Measurements from ENCODE around the gene PAK2. TPM values are rescaled to one million over a fixed set of nuclear protein-coding genes. Genes with fewer than 3 reads are reported as not detected.

PAK2 gene
- total and polyA plus RNA-seq, 9 of the 15 experiments (the other 6 are each of a cell fraction or from before 2014, with no cell fraction given): 13.2 to 72.4 (median 35.7) TPM

DNA sequence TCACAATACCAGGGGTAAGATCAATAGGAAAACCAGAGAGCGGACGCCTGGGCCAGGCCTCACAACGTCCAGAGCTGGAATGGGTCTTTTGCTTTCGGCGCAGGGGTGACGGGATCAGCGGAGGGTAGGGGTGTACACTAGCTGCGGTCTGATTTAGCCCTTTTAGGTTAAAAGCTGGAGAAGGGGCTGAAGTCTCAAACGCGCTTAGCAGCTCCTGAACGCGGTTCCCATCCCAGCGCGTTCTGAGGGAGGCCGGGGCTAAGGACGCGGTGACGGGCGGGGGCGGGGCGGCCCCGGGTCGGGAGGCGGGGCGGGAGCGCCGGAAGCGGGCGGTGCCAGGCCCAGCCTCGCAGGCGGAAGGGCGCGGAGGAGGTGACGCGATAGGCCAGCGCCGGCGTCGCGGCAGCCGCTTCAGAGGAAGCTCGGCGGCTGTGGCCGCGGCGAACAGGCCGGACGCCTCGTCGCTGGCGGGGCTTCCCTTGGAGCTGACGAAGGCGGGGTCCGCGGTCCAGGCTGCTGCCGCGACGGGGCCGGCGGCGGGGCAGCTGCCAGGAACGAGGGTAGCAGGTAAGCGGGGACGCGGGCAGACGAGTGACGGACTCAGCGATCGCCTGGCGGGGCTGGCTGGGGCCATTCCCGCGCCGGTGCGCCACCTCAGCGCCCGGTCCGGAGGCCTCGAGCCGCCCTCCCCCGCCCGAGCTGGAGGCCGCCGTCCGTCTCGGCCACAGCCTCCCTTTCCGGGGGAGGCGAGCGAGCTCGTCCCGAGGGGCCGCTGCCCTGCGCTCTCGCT, 128.0 kb downstream of the PAK2 start, which contains the start of gene SENP5 (continued):
- TF ChIP-seq, protein P1, sequence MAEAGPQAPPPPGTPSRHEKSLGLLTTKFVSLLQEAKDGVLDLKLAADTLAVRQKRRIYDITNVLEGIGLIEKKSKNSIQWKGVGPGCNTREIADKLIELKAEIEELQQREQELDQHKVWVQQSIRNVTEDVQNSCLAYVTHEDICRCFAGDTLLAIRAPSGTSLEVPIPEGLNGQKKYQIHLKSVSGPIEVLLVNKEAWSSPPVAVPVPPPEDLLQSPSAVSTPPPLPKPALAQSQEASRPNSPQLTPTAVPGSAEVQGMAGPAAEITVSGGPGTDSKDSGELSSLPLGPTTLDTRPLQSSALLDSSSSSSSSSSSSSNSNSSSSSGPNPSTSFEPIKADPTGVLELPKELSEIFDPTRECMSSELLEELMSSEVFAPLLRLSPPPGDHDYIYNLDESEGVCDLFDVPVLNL (CRISPR knock-in tag; IDR thresholded peaks at IDR 0.05; ENCODE audit: low read depth): peak; percentile 39; the same call in 1 of the 2 replicates
- 0 out of 2 replicates have a peak, but pooled peaks have one; percentile 60 for TF ChIP-seq ZNF124 (CRISPR knock-in tag; IDR thresholded peaks at IDR 0.05)
- TF ChIP-seq, protein P2, sequence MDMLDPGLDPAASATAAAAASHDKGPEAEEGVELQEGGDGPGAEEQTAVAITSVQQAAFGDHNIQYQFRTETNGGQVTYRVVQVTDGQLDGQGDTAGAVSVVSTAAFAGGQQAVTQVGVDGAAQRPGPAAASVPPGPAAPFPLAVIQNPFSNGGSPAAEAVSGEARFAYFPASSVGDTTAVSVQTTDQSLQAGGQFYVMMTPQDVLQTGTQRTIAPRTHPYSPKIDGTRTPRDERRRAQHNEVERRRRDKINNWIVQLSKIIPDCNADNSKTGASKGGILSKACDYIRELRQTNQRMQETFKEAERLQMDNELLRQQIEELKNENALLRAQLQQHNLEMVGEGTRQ (CRISPR knock-in tag; IDR thresholded peaks at IDR 0.05): no peak
- no peak for TF ChIP-seq GATAD2B (IDR thresholded peaks at IDR 0.05; ENCODE audit: borderline replicate concordance)
- TF ChIP-seq NR4A1 (CRISPR knock-in tag; IDR thresholded peaks at IDR 0.05): no peak
- no peak for TF ChIP-seq NR4A1 (tag; IDR thresholded peaks at IDR 0.05)
- TF ChIP-seq, protein P3, sequence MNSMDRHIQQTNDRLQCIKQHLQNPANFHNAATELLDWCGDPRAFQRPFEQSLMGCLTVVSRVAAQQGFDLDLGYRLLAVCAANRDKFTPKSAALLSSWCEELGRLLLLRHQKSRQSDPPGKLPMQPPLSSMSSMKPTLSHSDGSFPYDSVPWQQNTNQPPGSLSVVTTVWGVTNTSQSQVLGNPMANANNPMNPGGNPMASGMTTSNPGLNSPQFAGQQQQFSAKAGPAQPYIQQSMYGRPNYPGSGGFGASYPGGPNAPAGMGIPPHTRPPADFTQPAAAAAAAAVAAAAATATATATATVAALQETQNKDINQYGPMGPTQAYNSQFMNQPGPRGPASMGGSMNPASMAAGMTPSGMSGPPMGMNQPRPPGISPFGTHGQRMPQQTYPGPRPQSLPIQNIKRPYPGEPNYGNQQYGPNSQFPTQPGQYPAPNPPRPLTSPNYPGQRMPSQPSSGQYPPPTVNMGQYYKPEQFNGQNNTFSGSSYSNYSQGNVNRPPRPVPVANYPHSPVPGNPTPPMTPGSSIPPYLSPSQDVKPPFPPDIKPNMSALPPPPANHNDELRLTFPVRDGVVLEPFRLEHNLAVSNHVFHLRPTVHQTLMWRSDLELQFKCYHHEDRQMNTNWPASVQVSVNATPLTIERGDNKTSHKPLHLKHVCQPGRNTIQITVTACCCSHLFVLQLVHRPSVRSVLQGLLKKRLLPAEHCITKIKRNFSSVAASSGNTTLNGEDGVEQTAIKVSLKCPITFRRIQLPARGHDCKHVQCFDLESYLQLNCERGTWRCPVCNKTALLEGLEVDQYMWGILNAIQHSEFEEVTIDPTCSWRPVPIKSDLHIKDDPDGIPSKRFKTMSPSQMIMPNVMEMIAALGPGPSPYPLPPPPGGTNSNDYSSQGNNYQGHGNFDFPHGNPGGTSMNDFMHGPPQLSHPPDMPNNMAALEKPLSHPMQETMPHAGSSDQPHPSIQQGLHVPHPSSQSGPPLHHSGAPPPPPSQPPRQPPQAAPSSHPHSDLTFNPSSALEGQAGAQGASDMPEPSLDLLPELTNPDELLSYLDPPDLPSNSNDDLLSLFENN (IDR thresholded peaks at IDR 0.05; ENCODE audit: low read depth in 2 of 2, low read length in 2 of 2): no peak
- TF ChIP-seq PHF21A (IDR thresholded peaks at IDR 0.05; ENCODE audit: borderline replicate concordance, low read depth): no peak
- peak; percentile 57; the same call in 1 of the 2 replicates for TF ChIP-seq ATF7 (IDR thresholded peaks at IDR 0.05)
- TF ChIP-seq, protein P4, sequence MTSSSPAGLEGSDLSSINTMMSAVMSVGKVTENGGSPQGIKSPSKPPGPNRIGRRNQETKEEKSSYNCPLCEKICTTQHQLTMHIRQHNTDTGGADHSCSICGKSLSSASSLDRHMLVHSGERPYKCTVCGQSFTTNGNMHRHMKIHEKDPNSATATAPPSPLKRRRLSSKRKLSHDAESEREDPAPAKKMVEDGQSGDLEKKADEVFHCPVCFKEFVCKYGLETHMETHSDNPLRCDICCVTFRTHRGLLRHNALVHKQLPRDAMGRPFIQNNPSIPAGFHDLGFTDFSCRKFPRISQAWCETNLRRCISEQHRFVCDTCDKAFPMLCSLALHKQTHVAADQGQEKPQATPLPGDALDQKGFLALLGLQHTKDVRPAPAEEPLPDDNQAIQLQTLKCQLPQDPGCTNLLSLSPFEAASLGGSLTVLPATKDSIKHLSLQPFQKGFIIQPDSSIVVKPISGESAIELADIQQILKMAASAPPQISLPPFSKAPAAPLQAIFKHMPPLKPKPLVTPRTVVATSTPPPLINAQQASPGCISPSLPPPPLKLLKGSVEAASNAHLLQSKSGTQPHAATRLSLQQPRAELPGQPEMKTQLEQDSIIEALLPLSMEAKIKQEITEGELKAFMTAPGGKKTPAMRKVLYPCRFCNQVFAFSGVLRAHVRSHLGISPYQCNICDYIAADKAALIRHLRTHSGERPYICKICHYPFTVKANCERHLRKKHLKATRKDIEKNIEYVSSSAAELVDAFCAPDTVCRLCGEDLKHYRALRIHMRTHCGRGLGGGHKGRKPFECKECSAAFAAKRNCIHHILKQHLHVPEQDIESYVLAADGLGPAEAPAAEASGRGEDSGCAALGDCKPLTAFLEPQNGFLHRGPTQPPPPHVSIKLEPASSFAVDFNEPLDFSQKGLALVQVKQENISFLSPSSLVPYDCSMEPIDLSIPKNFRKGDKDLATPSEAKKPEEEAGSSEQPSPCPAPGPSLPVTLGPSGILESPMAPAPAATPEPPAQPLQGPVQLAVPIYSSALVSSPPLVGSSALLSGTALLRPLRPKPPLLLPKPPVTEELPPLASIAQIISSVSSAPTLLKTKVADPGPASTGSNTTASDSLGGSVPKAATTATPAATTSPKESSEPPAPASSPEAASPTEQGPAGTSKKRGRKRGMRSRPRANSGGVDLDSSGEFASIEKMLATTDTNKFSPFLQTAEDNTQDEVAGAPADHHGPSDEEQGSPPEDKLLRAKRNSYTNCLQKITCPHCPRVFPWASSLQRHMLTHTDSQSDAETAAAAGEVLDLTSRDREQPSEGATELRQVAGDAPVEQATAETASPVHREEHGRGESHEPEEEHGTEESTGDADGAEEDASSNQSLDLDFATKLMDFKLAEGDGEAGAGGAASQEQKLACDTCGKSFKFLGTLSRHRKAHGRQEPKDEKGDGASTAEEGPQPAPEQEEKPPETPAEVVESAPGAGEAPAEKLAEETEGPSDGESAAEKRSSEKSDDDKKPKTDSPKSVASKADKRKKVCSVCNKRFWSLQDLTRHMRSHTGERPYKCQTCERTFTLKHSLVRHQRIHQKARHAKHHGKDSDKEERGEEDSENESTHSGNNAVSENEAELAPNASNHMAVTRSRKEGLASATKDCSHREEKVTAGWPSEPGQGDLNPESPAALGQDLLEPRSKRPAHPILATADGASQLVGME (CRISPR knock-in tag; IDR thresholded peaks at IDR 0.05): no peak
- no peak for TF ChIP-seq ZNF408 (CRISPR knock-in tag; IDR thresholded peaks at IDR 0.05; ENCODE audit: low read depth)
- no peak for TF ChIP-seq ASH1L (IDR thresholded peaks at IDR 0.05; ENCODE audit: borderline replicate concordance, low read depth, partially characterized antibody)
- TF ChIP-seq CSDE1 (IDR thresholded peaks at IDR 0.05): no peak
- no peak for TF ChIP-seq PHTF2 (CRISPR knock-in tag; IDR thresholded peaks at IDR 0.05)
- no peak for TF ChIP-seq SP2 (IDR thresholded peaks at IDR 0.05; ENCODE audit: extremely low read depth, low read depth, low read length, poor library complexity, severe bottlenecking)
